Left kidney (tissue), 8 donors: ENCODE results near the gene DUSP21. TPM values are rescaled to one million over a fixed set of nuclear protein-coding genes. Genes with fewer than 3 reads are reported as not detected.
"Not testable (repeated sequence)": the region's sequence is repeated elsewhere in the genome, so short reads cannot be mapped to it uniquely, and the experiment has no call there.

Experiments
- DNase-seq: peaks from one replicate; pipeline ENCODE4 v3.0.0-alpha.2; 2013
- long read RNA-seq, 8 donors: transcript quantifications; one replicate each; lab custom pipeline, GENCODE V29; 2026
- polyA plus RNA-seq: library from polyadenylated mRNA; unstranded; fragments of 120-200 nt; gene quantifications from one replicate; pipeline ENCODE4 v1.2.1, GENCODE V29; 2013; ENCODE audit not compliant: insufficient read length

The DUSP21 gene
- polyA plus RNA-seq = not detected
- long read RNA-seq, donor 1 = 0 reads
- long read RNA-seq, donor 2 = 0 reads
- long read RNA-seq, donor 3 = 0 reads
- long read RNA-seq, donor 4 = 0 reads
- long read RNA-seq, donor 5 = 0 reads
- long read RNA-seq, donor 6 = 0 reads
- long read RNA-seq, donor 7 = 0 reads
- long read RNA-seq, donor 8 = 0 reads

DNA sequence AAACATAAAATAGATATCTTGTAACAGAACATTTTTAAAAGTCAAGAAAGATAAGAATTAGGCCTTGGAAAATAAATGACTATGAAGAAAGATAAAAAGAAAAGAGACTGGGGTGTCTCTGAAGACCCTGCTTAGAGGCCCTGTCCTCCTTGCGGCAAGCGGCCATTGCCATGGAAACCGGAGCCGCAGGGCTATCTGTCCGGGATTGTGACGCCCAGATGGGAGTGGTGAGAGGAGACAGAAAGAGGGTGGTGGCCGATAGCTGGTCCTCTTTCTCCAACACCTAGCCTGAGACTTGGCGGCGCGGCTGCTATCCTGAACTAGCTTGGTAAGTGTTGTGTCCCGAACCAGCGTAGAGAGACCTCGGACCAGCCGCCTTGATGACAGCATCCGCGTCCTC lies at the start of gene DUSP21:
Gene DUSP21 (plus strand): TSS at position 269 of the 400 bp plus-strand sequence. CDS start 112 bp downstream, at position 381.
- DNase-seq = no peak

DNA sequence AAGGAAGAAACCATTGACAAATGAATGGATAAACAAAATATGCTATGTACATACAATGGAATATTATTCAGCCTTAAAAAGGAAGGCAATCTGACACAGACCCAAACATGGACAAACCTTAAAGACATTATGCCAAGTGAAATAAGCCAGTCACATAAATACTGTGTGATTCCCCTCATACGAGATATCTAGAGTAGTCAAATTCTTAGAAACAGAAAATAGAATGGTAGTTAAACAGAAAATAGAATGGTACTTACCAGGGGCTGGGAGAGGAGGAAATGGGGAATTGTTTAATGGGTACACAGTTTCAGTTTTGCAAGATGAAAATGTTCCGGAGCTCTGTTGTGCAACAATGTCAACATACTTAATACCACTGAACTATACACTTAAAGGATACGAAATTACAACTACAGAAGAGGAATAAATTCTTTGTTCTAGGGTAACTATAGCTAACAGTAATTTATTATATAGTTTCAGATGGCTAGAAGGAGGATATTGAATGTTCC lies 47.8 kb upstream of the DUSP21 start:
- DNase-seq = no peak

DNA sequence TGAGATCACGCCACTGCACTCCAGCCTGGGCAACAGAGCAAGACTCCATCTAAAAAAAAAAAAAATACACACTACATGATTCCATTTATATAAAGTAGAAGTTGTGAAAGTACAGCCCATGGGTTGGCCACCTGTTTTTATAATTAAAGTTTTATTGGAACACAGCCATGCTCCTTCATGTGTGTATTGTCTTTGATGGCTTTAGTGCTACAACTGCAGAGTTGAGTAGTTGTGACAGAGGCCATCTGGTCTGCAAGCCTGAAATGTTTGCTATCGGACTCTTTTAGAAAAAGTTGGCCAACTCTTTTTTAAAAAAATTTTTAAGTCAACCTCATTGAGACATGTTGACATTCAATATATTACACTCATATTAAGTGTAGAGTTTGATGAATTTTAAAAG lies 41.2 kb upstream of the DUSP21 start:
- DNase-seq = no peak

DNA sequence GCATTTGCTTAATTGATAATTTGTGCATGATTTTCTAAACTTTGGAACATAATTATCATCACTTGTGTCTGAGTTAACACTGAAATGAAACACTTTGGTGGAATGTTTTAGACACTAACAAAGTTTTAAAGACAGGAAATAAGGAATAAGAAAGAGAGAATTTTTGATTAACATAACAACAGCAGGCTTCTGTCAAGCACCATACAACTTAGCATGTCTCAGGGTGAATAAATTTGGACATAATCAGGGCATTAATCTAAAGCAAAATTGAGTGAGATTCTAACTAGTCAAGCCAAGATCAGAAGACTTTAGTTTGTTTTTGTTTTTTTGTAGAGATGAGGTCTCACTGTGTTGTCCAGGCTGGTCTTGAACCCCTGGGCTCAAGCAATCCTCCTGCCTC lies 28.1 kb upstream of the DUSP21 start:
- no peak for DNase-seq

DNA sequence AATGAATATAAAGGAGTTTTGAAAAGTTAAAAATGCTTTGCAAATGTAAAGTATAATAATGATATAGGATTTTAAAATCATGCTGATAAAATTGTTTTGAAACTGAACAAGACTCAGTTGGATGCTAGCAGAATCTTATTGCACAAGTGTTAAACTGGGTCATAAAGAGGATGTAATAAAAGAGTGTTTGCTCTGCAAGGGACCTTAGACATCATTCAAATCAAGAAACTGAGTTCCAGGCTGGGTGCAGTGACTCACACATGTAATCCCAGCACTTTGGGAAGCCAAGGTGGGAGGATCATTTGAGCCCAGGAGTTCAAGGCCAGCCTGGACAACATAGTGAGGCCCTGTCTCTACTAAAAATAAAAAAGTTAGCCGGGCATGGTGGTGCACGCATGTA lies 27.5 kb upstream of the DUSP21 start:
- no peak for DNase-seq

DNA sequence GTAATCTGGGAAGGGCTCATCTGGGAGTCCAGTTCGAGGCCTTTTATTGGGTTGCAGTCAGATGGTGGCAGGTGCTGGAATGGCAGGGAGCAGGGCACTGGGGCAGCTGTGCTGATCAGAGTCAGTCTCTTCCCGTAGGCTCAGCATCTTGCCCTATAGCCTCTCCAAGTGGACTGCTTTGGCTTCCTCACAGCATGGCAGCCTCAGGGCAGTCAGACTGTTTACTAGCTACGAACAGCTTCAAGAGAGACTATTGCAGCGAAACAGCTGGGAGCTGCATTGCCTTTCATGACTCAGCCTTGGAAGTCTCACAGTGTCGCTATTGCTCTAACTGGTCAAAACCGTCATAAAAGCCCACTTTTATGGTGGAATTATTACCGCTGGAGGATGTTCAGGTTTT lies 26.8 kb upstream of the DUSP21 start:
- DNase-seq = no peak

DNA sequence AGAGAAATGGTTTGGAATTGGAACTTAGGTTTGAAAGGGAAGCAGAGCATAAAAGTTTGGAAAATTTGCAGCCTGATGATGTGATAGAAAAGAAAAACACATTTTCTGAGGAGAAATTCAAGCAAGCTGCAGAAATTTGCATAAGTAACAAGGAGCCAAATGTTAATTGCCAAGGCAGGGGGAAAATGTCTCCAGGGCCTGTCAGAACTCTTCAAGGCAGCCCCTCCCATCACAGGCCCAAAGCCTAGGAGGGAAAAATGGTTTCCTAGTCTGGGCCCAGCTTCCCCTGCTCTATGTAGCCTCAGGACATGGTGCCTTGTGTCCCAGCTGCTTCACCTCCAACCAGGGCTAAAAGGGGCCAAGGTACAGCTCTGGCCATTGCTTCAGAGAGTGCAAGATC lies 21.2 kb upstream of the DUSP21 start:
- no peak for DNase-seq

DNA sequence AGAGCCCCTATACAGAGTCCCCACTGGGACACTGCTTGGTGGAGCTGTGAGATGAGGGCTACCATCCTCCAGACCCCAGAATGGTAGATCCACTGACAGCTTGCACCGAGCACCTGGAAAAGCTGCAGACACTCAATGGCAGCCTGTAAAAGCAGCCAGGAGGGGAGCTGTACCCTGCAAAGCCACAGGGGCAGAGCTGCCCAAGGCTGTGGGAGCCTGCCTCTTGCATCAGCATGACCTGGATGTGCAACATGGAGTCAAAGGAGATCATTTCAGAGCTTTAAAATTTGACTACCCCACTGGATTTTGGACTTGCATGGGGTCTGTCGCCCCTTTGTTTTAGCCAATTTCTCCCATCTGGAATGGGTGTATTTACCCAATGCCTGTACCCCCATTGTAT lies 20.6 kb upstream of the DUSP21 start:
- not testable (repeated sequence) for DNase-seq

DNA sequence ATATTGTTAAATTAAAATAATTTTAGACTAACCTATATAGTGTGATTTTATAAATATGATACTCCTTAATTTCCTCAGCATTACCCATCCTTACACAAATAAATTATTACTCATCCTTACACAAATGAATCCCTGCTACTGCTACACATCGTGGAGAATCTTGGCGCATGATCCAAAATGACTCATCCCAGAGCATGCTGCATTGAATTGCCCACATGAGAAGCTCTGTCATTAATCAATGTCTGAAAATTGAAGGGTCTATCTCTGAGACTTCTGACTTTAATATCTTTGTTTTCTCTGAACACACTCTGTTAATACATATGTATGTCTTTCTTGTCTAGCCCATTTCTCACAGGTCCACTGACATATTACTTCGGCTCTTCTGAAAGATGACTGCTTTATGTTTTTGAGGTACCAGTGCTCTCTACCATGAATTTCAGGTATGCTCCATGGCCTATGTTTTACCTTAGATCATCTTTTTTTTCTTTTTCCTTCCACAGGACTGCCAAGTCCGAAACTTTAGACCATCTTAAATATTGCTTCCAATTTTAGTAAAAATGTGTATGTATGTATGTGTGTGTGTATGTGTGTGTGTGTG lies 15.7 kb upstream of the DUSP21 start:
- no peak for DNase-seq

DNA sequence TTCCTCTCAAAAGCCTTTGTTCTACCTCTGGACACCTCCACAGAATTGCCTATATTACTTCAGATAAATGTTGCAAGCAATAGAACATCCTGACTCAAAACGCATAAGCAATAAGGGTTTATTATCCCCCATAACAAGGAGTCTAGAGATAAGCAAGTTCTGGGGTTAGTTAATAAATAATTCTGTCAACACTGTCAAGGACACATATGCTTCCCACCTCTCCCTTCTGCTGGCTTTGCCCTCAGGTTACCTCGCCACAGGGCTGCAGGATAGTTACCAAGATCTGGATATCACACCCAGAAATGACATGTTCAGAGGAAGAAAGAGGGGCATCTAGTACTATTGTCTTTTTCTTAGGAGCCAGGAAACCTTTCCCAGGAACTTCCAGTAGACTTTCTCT lies 14.0 kb upstream of the DUSP21 start:
- no peak for DNase-seq

DNA sequence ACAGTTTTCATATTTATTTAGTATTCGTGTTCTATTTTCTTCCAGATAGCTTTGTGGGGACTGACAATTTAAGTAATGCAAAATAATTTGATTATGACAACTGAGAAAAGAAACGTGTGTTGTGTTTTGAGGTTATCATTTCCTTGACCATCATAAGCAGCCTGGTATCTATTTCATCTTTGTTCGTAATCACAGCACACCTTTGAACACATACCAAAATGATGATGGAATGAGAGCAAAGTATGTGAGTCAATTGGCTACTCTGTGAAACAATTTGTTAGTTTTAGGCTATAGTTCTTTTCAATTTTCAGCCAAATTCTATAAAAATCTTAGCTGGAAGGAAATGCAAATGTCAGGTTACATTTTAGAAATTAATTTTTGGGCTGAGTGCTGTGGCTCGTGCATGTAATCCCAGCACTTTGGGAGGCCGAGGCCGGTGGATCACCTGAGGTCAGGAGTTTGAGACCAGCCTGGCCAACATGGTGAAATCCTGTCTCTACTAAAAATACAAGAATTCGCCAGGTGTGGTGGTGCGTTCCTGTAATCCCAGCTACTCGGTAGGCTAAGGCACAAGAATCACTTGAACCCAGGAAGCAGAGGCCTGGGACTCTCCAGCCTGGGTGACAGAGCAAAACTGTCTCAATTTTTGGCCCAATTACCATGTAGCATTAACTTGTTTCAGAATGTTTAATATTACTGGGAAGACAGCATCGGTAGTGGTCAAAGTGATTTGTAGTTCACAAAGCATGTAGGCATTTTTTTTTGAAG lies 1.1 kb upstream of the DUSP21 start:
- DNase-seq = no peak

DNA sequence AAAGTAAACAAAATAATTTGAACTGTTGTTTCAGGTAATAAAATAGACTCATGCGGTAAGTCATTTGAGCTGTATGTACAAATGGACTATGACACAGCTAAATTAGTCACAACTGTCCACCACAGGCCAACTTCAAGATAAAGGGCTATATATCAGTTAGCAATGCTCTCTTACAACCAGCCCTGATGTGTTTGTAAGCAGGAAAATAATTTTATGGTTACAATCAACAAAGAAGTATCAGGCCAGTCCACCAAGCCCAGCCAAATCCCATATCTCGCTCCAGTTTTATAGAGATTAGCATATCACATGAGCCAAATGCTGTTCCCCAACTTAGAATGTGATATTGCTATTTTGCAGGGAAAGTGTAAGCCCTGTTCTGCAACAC lies 511 bp upstream of the DUSP21 start:
- DNase-seq = no peak

DNA sequence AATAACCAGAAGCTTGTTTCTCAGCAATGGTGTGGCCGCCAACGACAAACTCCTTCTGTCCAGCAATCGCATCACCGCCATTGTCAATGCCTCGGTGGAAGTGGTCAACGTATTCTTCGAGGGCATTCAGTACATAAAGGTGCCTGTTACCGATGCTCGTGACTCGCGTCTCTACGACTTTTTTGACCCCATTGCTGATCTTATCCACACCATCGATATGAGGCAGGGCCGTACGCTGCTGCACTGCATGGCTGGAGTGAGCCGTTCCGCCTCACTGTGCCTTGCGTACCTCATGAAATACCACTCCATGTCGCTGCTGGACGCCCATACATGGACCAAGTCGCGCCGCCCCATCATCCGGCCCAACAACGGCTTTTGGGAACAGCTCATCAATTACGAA lies 383 bp downstream of the DUSP21 start:
- no peak for DNase-seq

DNA sequence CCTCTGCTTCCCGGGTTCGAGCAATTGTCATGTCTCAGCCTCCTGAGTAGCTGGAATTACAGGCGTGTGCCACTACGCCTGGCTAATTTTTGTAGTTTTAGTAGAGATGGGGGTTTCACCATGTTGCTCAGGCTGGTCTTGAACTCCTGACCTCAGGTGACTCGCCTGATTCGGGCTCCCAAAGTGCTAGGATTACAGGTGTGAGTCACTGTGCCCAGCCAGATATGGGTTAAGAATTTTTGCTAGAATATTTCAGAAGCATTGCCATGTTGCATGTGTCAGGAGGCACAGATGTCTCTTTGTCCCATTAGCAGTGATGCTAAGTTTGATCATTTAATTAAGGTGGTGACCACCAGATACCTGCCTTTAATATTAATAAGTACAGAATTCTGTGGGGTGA lies 7.1 kb downstream of the DUSP21 start:
- not testable (repeated sequence) for DNase-seq

DNA sequence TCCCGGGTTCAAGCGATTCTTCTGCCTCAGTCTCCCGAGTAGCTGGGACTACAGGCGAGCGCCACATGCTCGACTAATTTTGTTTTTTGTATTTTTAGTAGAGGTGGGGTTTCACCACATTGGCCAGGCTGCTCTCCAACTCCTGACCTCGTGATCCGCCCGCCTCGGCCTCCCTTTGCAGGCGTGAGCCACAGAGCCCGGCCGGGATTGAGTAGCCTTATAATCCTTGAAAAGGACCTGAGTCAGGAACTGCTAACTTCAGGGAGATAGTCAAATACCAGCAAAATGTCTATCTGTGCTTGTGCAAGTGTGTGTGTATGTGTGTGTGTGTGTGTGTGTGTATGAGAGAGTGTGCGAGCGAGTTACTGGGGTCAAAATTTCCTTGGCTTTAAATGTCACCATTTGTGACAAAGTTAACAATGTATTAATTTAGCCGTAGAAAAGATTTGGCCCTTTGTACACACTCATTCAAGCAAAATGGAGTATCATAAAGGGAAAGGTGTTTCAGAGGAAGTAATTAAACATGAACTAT lies 27.4 kb downstream of the DUSP21 start:
- peak; percentile 10 for DNase-seq

DNA sequence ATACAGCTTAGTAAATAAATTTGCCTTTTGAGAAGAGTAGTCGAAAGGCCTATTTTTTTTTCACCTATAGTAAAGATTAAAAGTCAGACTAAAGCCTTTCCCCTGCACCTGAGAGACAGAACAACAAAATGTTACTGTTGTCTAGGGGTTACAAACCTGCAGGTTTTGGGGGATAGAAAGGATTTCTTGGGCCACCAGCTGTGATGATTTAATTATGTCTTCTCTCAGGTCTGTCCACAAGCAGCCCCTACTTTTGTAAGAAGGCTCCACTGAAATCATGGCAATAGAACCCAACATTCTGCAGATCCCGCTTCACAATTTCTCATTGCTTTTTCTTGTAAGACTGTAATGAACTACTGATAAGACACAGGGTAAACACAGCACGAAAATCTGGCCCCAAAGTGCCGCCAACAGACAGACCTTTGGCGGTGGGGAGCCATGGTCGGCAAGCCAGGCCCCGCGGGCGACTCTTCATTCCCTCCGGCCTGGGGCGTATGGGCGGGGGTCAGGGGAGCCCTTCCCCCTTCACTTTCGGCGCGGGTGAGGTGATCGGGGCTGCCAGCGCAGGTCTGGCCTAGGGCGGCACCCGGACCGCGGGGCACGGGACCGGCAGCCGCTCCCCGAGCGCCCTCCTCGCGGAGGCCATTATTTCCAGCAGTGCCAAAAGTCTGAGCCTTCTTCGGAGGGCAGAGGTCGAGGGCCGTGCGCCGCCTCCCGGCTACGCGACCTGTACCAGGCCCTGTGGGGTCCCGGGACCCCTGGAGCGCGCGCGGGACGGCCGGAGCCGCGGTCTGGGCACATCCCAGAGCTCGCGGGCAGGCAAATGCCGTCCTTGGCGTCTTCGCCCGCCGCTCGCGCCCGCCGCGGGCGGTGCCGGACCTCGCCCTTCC lies 28.4 kb downstream of the DUSP21 start:
- peak; percentile 48 for DNase-seq

DNA sequence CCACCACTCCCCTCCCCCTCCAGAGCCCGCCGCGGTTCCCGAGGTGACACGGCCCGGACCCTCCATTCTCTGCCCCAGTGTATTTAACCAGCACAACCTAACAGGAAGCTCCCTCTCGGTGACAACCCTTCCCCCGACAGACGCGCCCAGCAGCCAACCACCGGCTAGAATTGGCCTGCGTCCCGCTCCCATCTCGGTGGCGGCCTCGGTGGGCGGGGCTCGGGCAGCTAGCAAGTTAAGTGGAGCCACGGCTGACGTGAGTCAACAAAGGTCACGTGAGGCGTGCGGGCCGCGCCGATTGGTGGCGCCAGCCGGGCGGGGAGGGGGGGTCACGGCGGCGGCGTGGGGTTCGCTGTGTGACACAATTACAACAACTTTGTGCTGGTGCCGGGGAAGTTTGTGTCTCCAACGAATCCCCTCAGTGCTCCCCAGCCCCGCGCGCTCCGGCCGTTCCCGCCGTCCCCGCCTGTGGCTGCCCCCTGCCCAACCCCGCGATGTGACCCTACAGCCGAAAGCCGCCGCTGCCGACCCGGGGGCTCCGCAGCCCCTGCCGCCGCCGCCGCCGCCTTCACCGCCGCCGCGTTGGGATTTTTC lies 29.1 kb downstream of the DUSP21 start, which contains the start of gene KDM6A:
Gene KDM6A (plus strand): TSS at position 368 of the 594 bp plus-strand sequence. CDS start 364 bp downstream, outside the sequence.
- peak; percentile 99 for DNase-seq

DNA sequence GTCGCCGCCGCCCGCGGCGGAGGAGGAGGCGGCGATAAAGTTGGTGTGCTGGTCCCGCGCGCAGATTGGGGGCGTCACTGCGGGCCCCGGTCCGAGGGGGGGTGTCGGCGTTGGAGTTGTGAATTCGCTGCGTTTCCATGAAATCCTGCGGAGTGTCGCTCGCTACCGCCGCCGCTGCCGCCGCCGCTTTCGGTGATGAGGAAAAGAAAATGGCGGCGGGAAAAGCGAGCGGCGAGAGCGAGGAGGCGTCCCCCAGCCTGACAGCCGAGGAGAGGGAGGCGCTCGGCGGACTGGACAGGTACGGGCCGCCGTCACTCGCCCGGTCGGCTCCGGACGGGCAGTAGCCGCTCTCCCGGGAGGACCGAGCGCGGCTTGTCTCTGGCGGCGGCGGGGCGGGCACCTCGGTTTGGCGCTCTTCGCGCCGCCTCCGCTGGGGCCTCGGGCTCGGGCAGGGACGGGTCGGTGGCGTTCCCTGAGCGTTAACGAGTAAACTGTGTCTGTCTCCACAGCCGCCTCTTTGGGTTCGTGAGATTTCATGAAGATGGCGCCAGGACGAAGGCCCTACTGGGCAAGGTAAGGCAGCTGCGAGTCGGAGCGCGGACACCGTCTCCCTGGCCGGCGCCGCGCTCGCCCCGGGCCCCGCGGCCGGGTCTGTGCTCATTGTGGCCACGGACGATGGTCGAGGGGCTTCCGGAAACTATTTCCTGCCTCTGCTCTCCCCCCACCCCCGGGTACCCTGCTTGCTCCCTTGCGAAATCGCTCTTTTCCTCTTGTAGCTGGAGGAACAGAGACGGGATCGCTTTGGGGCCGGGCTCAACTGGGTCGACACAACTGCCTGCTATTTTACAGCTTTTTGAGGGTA lies 29.8 kb downstream of the DUSP21 start:
- DNase-seq = peak; percentile 53

DNA sequence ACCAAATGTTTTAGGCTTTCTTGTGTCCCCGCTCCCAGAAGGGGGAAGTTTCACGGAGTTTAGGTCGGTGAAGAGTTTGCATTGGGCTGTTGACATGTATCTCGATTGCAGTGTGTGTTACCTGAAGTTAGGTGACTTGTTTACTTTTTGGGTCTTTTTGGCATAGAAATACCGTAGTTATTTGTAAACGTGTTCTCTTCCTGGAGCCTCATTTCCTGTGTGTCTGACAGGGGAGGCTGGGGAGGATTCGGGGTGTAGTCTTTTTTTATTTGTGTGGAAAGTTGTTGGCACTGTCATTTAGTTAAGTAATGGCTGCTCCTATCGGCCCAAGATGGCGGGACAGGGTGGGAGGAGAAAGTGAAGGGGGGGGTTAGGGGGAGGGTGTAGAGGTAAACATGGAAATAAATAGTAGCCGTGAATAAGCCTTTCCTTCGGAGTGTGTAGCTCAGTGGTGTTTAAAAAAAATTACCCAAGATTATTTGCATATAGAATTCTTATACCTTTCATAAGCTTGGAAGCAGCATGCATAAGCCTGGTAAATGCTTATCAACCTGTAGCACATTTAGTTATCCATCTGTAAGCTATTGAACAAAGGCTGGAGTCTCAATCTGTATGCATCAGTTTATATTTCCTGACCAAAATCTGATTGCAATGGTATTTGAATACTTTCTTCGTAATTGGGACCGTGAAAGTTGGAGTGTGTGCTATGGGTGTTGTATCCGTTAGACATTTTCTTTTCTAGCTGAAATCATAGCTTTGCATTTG lies 30.8 kb downstream of the DUSP21 start:
- peak; percentile 66 for DNase-seq

DNA sequence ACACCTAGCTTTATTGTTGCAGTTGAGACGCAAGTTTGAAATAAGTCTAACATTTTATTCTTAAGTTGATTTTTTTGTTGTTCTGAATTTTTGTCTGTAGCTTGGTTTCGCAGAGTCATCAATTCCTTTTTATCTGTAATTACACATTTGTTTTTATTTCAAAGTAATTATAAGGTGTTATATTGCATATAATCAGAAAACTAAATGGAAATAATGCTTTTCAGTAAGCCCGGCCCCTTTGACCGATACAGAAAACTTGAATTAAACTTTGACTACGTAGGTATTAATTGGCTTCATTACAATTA lies 31.3 kb downstream of the DUSP21 start:
- DNase-seq = no peak
